Measurements from ENCODE around the gene CPXM2. TPM values are rescaled to one million over a fixed set of nuclear protein-coding genes. Genes with fewer than 3 reads are reported as not detected.

The CPXM2 gene
- total RNA-seq, 1 donor from 2014 or later: 18.9 TPM

- no peak for DNase-seq (ENCODE audit: extremely low spot score in 2 of 2)
- peaks cover 8% of the 10 kb centered on the region for H3K4me1 ChIP-seq
- H3K27me3 ChIP-seq: no peaks in the 10 kb centered on the region
- H3K36me3 ChIP-seq: no peaks in the 10 kb centered on the region
- no peak overlapping the region for H3K27ac ChIP-seq
- no peaks in the 10 kb centered on the region for H3K9me3 ChIP-seq
- TF ChIP-seq POLR2A (IDR thresholded peaks at IDR 0.05) (no peak), CTCF (IDR thresholded peaks at IDR 0.05) (no peak), POLR2AphosphoS5 (IDR thresholded peaks at IDR 0.05; ENCODE audit: insufficient read depth in 1 of 2, low read depth in 1 of 2) (no peak)
- no peak overlapping the region for H3K4me3 ChIP-seq
- intact Hi-C loops (cut with DNase I): no loop called here
Measured at GRCh38 chr10:123906884-123907652, 15.5 kb upstream of the CPXM2 start.

GRCh38 chr10:123906296-123906695, 14.7 kb upstream of the CPXM2 start:
- intact Hi-C loops (cut with DNase I): no loop called here
- no peak for DNase-seq (ENCODE audit: extremely low spot score in 2 of 2)
- peaks cover 8% of the 10 kb centered on the region for H3K4me1 ChIP-seq
- no peak overlapping the region for H3K27ac ChIP-seq
- no peaks in the 10 kb centered on the region for H3K27me3 ChIP-seq
- no peaks in the 10 kb centered on the region for H3K9me3 ChIP-seq
- TF ChIP-seq POLR2A (IDR thresholded peaks at IDR 0.05) (no peak), CTCF (IDR thresholded peaks at IDR 0.05) (no peak), POLR2AphosphoS5 (IDR thresholded peaks at IDR 0.05; ENCODE audit: insufficient read depth in 1 of 2, low read depth in 1 of 2) (no peak)
- no peak overlapping the region for H3K4me3 ChIP-seq
- no peaks in the 10 kb centered on the region for H3K36me3 ChIP-seq

- DNase-seq (ENCODE audit: extremely low spot score in 2 of 2): no peak
- TF ChIP-seq CTCF (IDR thresholded peaks at IDR 0.05) (no peak), POLR2AphosphoS5 (IDR thresholded peaks at IDR 0.05; ENCODE audit: insufficient read depth in 1 of 2, low read depth in 1 of 2) (no peak), POLR2A (IDR thresholded peaks at IDR 0.05) (no peak)
- no peaks in the 10 kb centered on the region for H3K36me3 ChIP-seq
- no peak overlapping the region for H3K27ac ChIP-seq
- H3K4me3 ChIP-seq: no peak overlapping the region
- H3K27me3 ChIP-seq: no peaks in the 10 kb centered on the region
- intact Hi-C loops (cut with DNase I): no loop called here
- H3K9me3 ChIP-seq: no peaks in the 10 kb centered on the region
- peaks cover 6% of the 10 kb centered on the region for H3K4me1 ChIP-seq
Measured at GRCh38 chr10:123904834-123905409, 13.3 kb upstream of the CPXM2 start.

- Histone ChIP-seq H3K36me3 (no peaks in the 10 kb centered on the region), H3K9me3 (no peaks in the 10 kb centered on the region), H3K27ac (no peak overlapping the region), H3K27me3 (no peaks in the 10 kb centered on the region), H3K4me1 (no peaks in the 10 kb centered on the region), H3K4me3 (no peak overlapping the region)
- TF ChIP-seq POLR2A (IDR thresholded peaks at IDR 0.05) (no peak), CTCF (IDR thresholded peaks at IDR 0.05) (no peak), POLR2AphosphoS5 (IDR thresholded peaks at IDR 0.05; ENCODE audit: insufficient read depth in 1 of 2, low read depth in 1 of 2) (no peak)
- intact Hi-C loops (cut with DNase I): no loop called here
- DNase-seq (ENCODE audit: extremely low spot score in 2 of 2): no peak
Measured at GRCh38 chr10:123903621-123904020, 12.0 kb upstream of the CPXM2 start.

GRCh38 chr10:123901621-123902020, 10.0 kb upstream of the CPXM2 start:
- Histone ChIP-seq H3K36me3 (no peaks in the 10 kb centered on the region), H3K4me1 (peaks cover 3% of the 10 kb centered on the region), H3K4me3 (no peak overlapping the region), H3K9me3 (no peaks in the 10 kb centered on the region), H3K27me3 (no peaks in the 10 kb centered on the region), H3K27ac (no peak overlapping the region)
- no peak for TF ChIP-seq POLR2A (IDR thresholded peaks at IDR 0.05)
- no peak for TF ChIP-seq CTCF (IDR thresholded peaks at IDR 0.05)
- TF ChIP-seq POLR2AphosphoS5 (IDR thresholded peaks at IDR 0.05; ENCODE audit: insufficient read depth in 1 of 2, low read depth in 1 of 2): no peak
- no peak for DNase-seq (ENCODE audit: extremely low spot score in 2 of 2)
- intact Hi-C loops (cut with DNase I): no loop called here
